Measurements from ENCODE around the gene ANGPTL2.

Gene ANGPTL2

DNA sequence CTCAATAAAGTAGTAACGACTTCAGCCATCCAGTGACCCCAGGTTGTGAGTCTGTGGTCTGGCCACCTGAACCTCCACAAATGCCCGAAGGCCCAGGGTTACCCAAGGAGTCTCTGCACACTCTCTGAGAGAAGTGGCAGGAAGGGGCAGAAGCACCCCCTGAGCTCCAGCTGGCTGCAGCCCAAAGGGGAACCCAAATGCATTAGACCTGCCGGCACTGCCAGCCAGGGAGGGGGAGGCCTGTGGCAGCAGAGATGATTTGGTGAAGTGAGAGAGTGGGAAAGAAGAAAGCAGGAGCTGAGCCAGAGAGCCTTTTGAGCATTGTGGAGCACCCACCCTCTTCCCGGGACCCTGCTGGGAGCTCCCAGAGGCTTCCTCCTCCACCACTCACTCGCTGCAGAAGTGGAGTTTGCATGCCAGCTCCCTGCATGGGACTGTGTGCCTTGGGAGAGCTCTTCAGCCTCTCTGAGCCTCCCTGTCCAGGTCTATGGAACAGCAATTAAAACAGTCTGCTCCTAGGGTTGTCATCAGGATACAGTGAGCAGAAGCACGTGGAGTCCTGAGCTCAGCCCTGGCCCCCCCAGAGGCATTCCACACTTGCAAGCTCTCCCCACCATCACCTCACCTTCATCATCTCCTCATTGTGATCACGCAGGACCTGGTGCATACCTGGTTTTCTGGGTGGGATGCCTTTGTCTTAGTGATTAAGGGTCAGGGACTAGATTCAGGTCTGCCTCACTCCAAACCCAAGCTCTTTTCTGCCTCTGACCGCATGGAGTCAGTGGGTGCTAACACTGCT is 13.8 kb upstream of the ANGPTL2 start:
- DNase-seq, result no peak

GRCh38 chr9:127135056-127135745 is 12.8 kb upstream of the ANGPTL2 start:
- DNase-seq, result no peak

DNA sequence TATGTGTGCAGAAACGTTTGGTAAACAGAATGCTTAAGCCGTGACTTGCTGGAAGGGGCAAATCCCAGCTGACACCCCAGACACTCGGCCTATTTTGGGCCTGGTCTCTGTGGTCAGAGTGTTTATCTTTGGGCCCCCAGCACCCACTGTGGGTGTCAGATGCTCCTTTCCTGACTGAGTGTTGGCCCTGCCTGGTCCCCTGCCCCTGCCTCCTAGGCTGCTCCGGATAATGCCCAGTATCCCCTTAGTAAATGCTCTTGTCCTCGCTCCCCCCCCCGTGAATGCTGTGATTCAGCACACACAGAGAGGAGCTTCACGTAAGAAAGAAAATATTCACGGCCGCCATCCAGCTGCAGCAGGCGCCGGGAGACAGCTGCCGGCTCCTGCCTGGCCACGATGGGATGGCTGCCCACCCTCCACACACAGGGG is 11.3 kb upstream of the ANGPTL2 start:
- DNase-seq, result no peak

GRCh38 chr9:127132921-127133647 is 10.6 kb upstream of the ANGPTL2 start:
- peak; percentile 39 for DNase-seq

DNA sequence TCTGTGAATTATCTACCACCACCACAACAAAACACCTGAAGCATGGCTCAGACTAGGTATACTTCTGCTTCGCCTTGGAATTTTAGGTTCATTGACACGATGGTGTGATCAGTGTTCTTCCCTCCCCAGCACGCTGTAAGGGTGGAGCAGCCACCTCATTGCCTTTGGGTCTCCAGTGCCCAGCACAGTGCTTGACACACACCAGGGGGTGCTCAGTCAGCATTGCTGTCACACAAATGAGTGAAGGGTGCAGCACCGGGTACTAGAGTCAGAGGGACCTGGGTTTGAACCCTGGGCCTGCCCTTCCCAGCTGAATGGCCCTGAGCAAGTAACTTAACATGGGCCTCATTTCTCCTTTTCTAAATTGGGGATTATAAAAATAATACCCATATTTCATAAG is 9.9 kb upstream of the ANGPTL2 start:
- no peak for DNase-seq

GRCh38 chr9:127131871-127132270 is 9.4 kb upstream of the ANGPTL2 start:
- DNase-seq, result no peak

GRCh38 chr9:127130661-127131538 is 8.5 kb upstream of the ANGPTL2 start:
- DNase-seq, result peak; percentile 15

DNA sequence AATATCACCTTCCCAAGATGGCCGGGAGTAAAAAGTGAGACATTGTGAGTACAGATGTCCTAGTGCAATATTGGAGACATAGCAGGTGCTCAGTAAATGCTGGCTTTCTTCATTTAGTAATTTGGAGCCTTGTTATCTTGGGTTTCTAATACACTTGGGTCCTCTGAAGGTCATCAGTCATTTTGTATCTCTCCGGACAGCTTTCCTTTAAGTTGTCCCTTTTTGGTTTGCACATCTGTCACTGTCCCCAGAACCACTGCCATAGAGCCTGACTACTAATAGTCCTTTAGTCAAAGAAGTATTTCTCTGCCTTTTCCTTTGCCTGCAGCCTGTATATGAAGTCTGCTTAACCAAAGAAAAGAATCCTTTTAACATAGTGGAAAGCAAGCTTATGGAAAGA is 7.8 kb upstream of the ANGPTL2 start:
- no peak for DNase-seq

- DNase-seq, result no peak
These were observed 7.3 kb upstream of the ANGPTL2 start for GRCh38 chr9:127129718-127130085.

DNA sequence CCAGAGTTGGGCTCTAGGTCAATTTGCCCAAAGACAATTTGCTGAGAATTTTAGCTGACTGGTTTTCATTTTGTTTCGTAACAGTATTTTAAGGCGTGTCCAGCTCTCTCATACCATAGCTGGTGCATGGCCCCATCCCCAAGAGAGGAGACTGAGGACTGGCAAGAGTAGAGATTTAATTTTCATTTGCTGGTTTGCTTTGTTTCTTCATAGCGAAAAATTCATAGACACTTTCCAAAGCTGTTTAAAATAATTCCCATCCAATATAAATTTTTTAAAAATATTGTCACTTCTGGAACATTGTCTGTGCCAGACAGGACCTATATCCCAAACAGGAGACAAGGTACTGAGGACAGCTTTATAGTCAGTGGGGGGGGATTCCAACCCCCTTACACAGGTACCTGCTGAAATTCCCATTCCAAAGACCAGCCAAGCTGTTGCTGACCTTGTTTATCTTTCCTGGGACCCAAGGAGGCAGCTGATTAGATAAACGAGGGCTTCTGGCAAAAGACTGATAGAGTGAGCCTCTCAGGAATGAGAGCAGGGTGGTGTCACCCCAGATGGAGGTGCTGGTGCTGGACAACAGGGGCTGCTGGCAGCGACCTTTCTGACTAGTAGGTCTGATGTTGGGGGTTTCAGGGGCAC is 6.8 kb upstream of the ANGPTL2 start:
- no peak for DNase-seq

GRCh38 chr9:127128341-127129072 is 6.1 kb upstream of the ANGPTL2 start:
- DNase-seq, result no peak

DNA sequence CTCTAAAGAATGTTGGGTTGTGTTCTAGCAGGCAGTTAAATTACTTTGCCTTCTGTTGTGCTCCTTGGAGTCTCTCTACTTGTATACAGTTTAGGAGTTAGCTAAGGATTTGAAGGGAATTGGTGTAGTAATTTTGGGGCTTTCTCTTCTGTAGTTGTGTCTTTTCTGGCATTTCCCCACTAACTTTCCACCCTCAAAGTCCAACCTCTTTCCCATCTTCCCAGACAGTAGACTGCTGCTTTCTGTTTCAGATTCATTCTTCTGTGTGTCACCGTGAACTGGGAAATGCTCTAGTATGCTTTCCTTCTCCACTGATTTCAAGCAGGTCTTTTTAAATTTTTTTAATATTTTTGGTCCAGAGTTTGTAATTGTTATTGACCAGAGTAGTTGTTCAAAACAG is 4.5 kb upstream of the ANGPTL2 start:
- DNase-seq, result no peak

GRCh38 chr9:127124792-127125191 is 2.4 kb upstream of the ANGPTL2 start:
- DNase-seq, result no peak

DNA sequence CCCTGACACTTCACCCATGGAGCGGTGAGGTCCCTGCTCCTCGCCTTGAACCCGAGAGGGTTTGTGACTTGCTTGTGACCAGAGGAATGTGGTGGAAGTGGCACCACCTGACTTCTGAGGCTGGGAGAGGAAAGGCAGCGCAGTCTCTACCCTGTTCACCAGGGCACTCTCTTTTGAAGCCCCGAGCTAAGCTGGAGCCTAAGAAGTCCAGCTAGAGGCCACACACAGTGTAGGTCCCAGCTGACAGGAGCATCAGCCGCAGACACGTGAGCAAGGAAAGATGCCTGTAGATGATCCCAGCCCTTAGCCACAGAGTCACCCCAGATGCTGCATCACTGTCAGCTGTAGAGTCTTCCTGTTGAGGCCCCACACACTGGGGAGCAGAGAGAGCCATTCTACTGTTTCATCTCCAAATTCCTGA is 1.7 kb upstream of the ANGPTL2 start:
- no peak for DNase-seq

- DNase-seq, result peak; percentile 73
These were observed 842 bp upstream of the ANGPTL2 start for GRCh38 chr9:127123064-127123890.

DNA sequence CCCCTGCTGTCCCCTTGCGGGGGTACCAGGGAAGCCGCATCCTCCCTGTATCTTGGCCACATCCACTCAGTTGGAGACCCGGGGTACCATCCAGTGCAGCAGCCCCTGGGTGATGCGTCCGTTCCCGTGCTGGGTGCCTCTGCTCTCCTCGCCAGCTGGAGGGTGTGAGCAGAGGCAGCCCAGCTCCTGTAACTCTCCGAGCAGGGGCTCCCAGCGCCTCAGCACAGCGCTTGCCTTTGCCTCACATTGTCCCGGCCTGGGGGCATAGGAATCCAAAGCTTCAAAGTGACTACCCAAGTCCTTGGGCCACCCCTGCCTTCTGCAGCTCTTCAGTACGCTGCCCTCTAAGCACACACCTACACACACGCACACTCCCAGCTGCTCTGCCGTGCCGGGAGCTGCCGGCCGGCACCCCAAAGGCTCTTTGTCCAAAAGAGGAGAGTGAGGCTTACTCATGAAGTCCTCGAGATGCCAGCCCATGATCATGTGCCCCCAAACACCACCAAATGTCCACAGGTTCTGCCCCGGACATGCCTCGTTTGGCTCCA is 733 bp downstream of the ANGPTL2 start:
- DNase-seq, result no peak

- no peak for DNase-seq
These were observed 3.1 kb downstream of the ANGPTL2 start for GRCh38 chr9:127119320-127119709.

DNA sequence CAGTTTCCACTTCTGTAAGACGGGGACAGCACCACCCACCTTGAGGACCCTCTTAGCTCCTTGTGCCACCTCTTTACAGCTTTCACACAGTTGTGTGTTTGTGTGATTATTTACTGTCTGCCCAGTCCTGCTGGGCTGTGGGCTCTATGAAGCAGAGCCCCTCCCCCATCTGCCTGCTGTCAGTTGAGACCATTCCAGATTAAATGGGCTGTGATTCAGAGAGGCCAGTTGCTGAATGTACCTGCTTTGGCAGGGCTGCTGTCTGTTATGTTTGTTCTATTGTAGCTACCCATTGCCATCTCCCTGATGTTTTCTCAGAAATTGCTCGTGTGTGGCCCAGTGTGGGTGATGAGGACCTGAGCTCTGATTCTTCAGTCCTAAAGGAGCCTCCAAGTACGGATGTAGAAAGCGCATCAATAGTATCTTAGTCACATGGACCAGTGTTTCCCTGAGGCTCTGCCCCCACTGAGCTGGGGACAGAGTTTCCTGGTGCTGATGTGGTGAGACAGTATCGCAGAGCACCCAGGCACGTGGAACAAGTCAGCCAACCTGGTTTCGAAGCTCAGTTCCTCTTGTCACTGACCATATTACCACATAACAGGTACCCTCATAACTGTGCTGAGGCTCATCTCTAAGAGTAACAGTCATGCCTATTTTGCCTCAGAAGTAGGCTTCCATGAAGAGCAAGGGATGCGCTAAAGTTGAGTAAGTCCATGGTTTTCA is 3.7 kb downstream of the ANGPTL2 start:
- no peak for DNase-seq

- no peak for DNase-seq
These were observed 4.6 kb downstream of the ANGPTL2 start for GRCh38 chr9:127117801-127118200.

- DNase-seq, result no peak
These were observed 5.5 kb downstream of the ANGPTL2 start for GRCh38 chr9:127116957-127117356.

All from NCI-H345 (cell line).